ENCODE data around the gene P2RY12. TPM values are rescaled to one million over a fixed set of nuclear protein-coding genes. Genes with fewer than 3 reads are reported as not detected.

Gene P2RY12
- total RNA-seq, 1 donor from 2014 or later = 8.9 TPM

DNA sequence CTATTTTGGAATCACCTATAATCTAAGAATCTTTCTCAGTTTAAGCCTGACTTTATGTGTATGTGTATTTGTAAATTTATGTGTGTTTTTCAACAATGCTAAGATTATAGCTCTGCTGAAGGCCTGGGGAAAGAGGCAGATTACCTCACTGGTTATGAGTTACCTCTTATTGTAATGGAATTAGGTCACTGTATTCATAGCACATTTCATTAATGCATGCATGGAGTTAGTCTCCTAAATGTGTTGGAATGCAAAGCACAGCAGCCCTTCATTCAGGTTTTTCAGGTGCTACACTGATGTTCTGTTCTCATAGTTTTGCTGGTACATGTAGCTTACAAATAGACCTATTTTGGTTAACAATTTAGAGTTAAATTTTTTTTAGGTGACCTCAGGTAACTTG, 77.4 kb downstream of the P2RY12 start:
- no peak for DNase-seq (ENCODE audit: low spot score)

DNA sequence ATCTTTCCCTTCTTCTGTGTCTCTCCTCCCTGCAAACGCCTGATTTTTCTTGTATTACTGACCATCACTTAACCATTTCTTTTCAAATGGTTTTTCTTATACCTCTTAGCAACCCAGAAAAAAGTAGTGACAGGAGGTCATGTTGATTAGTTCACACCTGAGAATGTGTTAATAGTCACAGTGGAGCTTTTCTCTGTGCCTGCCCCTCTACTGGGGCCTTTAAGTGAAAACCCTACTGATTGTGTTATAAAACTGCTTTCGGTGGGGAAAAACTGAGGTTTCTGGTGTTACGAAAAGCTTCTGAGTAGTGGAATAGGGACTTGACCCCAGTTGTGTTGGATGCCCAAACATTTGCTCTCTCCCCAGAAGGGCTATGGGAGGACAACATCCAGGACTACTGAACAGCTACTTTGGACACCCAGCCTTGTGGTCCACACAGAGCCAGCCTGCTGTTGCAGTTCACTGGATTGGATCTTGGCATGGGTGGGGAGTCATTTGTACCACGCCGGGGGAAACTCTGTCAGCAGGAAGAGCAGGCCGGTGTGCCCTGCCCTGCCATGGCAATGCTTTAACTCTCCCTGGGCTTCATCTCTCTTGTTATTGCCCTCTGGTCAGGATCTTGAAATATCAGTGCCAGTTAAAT, 78.3 kb downstream of the P2RY12 start:
- no peak for DNase-seq (ENCODE audit: low spot score)

DNA sequence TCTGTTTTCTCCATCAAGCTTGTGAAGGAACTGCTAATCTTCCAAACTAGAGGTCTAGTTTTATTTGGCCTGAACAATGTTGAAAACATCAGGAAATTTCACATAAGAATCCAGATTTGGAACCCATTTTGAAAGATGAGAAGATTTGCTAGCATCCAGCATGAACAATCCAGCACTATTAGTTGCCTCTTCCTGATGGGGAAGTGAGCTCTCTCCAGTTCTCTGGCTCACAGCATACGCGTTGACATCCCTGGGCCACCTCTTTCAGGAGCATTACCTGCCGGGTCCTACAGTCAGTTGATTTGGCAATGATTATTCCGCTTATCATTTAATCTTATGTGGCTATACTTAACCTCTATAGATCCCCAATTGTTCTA, 78.8 kb downstream of the P2RY12 start:
- no peak for DNase-seq (ENCODE audit: low spot score)

DNA sequence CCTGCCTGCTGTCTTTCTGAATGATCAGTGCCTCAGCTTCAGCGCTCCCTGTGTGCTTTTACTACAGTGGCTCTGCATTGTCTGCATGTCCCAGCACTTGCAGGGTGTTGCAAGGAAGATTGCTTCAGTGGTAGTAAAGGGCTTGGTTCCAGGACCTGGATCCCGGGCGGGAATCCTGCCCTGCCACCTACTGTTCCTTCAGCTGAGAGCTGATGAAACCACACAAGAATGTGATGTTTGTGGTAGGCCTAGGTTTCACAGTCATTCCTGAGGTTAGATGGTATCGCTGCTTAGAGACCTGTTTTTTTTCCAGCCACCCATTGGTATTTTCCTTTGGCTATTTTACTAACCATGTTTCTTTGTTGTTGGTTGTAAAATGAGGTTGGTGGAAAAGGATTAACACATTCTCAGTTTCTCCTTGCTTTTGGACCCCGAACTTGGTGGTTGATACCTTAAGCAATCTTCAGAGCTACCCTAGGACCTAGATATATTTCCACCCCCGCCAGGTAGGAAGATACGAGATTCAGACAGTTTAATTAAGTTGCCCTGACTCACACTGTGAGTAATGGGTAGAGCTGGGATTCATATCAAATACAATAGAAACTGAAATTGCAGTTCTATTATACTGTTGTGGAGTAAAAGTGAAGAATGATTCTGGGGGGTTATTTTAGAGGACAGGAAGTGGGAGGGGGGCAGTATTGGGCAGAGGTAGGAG, 79.3 kb downstream of the P2RY12 start:
- peak; percentile 81 for DNase-seq (ENCODE audit: low spot score)

DNA sequence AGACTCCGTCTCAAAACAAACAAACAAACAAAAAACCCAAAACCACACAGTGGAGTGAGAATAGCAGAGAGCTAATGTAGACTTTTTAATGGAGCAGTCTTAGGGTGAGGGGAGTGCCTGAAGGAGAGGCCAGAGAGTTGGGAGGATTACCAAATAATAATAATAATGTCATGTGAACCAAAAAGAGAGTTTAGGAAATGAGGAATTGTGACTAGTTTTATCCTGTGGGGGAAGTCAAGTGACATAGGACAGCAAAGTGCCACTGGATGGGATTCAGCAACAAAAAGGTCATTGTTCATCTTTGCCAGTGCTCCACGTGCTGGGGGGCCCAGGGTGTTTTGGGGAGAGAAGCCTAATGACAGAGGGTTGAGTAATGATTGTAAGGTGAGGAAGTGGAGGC, 80.8 kb downstream of the P2RY12 start:
- DNase-seq (ENCODE audit: low spot score) = no peak

DNA sequence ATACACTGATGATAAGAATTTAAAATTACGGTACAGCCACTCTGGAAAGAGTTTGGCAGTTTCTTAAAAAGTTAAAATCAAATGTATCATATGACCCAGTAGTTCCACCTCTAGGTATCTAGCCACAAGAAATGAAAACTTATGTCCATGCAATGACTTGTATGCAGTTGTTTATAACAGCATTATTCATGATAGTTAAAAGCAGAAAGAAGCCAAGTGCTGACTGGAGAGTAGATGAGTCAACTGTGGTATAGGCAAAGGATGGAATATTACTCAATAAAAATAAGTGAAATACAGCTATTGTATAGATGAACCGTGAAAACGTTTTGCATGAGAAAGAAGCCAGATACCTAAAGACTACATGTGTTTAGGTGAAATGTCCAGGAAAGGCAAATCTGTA, 82.8 kb downstream of the P2RY12 start:
- no peak for DNase-seq (ENCODE audit: low spot score)

DNA sequence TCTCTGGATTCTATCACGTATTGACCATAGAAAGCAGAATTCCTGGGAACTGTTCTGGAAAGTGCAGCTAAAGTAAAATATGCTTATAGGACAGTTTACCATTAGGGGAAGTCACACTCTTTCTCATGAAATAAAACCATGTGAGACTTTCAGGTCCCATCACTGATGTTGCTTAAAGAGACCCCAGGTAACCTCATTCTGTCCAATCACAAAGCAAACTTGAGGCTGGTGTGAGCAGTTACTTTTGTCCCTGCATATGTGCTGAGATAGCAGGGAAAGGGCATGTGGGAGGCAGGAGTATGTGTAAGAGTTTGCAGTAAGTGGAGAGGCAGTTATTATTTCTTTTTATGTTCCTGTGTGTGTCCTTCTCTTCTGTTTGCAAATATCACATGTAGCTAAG, 84.0 kb downstream of the P2RY12 start:
- no peak for DNase-seq (ENCODE audit: low spot score)

DNA sequence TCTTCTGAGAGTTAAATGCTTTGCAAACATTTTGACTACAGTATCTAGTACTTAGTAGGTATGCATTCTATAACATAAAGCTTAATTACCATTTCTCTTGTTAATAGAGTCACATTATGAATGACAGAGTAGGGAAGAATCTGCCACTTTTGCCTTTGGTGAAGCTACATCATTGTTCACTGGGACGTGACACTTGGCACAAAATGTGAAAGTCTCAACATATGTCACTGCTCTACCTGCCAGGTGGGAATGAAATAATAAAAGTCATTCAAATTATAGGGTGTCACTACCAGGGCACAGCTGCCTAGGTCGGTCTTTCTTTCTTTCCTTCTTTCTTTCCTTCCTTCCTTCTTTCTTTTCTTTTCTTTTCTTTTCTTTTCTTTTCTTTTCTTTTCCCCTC, 85.5 kb downstream of the P2RY12 start:
- DNase-seq (ENCODE audit: low spot score) = no peak

DNA sequence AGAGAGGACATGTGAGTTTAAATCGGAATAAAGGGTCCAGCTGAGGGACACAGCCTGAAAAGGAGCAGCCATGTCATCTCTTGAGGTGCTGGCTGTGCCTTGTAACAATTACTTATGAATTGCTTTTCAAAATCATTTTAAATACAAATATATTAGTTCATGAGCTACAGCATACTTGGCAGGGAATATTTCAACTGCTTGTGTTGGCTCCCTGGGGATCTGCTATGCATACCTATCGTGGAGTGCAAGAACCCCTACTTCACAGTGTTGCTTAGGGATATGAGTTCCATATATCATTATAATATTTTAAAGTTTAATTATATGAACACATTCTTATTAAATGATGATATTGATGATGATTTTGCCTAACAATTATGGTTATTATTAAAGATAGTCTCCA, 87.1 kb downstream of the P2RY12 start:
- no peak for DNase-seq (ENCODE audit: low spot score)

DNA sequence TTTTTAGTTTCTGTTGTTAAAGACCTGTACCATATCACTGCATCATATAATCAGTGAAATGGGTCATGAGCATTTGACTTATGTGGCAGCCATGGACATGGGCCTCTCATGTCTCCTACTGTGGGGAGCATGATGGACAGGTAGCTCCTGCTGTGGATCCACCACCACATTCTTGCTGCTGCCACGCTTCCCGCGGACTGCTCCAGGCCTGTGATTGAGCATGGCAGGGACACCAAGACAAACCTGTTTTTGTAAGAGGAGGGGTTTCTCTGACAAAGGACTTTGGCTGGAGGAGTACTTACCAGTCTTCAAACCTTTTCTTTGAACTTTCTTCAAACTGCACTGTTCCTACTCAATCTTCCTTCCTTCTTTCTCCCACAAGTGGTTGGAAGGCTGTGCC, 88.3 kb downstream of the P2RY12 start:
- no peak for DNase-seq (ENCODE audit: low spot score)

DNA sequence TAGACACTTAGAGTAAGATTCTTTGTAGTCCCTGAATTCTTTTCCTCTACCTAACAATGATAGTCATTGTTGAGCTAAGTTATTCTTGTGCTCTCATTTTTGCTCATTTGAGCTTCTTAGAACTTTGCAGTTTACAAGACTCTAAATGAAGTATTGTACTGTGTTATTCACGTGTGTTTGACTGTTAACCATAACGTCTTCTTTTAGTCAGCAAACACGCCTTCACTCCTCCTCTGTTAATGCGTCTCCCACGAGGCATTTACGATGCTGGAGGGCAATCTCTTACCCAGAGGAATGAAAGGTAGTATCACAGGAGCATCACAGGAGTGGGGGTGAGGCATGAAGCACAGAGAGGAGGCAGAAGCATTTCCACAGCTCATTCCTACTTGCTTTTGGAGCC, 91.4 kb downstream of the P2RY12 start:
- DNase-seq (ENCODE audit: low spot score) = no peak

DNA sequence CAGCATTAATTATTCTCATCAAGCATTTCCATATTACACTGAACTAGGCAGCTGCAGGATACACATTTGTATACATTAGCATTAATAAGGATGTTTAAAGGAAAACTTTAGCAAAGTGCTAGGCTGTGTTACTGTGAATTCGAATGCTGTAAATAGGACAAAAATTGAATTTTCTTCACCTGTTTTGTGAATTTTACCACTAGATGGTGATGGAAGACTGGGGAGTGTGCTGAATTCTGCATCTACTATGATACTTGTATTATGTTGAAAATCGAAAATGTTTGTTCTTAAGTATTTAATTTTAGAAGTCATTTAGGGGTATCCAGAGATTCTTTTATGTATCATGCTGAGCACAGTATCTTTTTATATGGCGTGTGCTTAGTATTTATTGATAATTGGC, 93.9 kb downstream of the P2RY12 start:
- peak; percentile 41 for DNase-seq (ENCODE audit: low spot score)

DNA sequence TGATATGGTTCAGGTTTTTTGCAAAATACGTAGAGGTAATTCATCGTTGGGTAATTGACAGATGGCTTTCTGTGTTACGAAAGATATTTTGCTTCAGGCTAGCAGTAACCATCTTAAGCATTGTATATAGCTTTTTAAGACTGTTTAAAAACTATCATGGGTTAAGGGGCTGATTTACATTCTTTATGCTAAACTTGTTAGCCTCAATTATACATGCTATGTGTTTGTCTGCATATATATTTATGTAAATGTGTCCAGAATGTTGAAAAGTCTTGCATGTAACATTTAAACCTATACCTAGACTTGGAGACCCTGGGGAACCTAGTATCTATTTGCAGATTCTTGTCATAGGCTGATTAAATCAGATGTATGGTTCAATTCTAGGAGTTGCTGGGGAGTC, 95.1 kb downstream of the P2RY12 start:
- no peak for DNase-seq (ENCODE audit: low spot score)

Other genes with a start within 250 kb of the P2RY12 start
- gene GPR171, start 181.5 kb downstream of the P2RY12 start, total RNA-seq (ENCODE audit: insufficient read depth, low replicate concordance) = 3.6 TPM
- 8.9 TPM for gene P2RY14, start 106.2 kb downstream of the P2RY12 start, total RNA-seq (ENCODE audit: insufficient read depth, low replicate concordance)
- 4.1 TPM for gene GPR87, start 67.9 kb downstream of the P2RY12 start, total RNA-seq (ENCODE audit: insufficient read depth, low replicate concordance)
- 5.5 TPM for gene P2RY13, start 55.2 kb downstream of the P2RY12 start, total RNA-seq (ENCODE audit: insufficient read depth, low replicate concordance)
- gene IGSF10, start 76.3 kb upstream of the P2RY12 start, total RNA-seq (ENCODE audit: insufficient read depth, low replicate concordance) = 7.5 TPM